Ectodermal cell (in vitro differentiated cells): Measurements from ENCODE around the gene CDC14B.
"Not testable (repeated sequence)": the region's sequence is repeated elsewhere in the genome, so short reads cannot be mapped to it uniquely, and the experiment has no call there.

Source experiments
- H3K27ac ChIP-seq: 2 replicates; pipeline ENCODE4 v1.7.0; 2013; ENCODE audit warnings: mild to moderate bottlenecking, low read depth, low read length; ENCODE audit not compliant: insufficient read depth, poor library complexity, severe bottlenecking
- H3K27me3 ChIP-seq: 2 replicates; pipeline ENCODE4 v1.7.0; 2013; ENCODE audit warnings: mild to moderate bottlenecking, low read length; ENCODE audit not compliant: insufficient read depth, control insufficient read depth, poor library complexity, severe bottlenecking
- H3K36me3 ChIP-seq: one replicate; pipeline ENCODE4 v1.7.0; 2013; ENCODE audit warnings: low read length; ENCODE audit not compliant: control insufficient read depth, insufficient read depth
- H3K4me1 ChIP-seq: one replicate; pipeline ENCODE4 v1.7.0; 2013; ENCODE audit warnings: low read length; ENCODE audit not compliant: control insufficient read depth, insufficient read depth
- H3K4me3 ChIP-seq: 2 replicates; pipeline ENCODE4 v1.7.0; 2013; ENCODE audit warnings: low read depth, low read length, control low read depth; ENCODE audit not compliant: insufficient read depth
- H3K9me3 ChIP-seq: 2 replicates; pipeline ENCODE4 v1.7.0; 2013; ENCODE audit warnings: mild to moderate bottlenecking, low read length, moderate library complexity; ENCODE audit not compliant: control insufficient read depth
- WGBS, 2 experiments: methylation state at CpG; one replicate each; pipeline ENCODE4 v1.1.7; 2013; ENCODE audit warnings: missing lambda C conversion rate in 2 of 2; 5-methylcytosine and 5-hydroxymethylcytosine counted together

Gene CDC14B

GRCh38 chr9:96505316-96505991, 114.2 kb downstream of the CDC14B start:
- Histone ChIP-seq H3K27ac (no peak overlapping the region), H3K4me3 (no peak overlapping the region), H3K36me3 (no peaks in the 10 kb centered on the region), H3K9me3 (no peaks in the 10 kb centered on the region), H3K4me1 (peaks cover 14% of the 10 kb centered on the region), H3K27me3 (no peaks in the 10 kb centered on the region)
- 93 to 94% methylated on average over 13 of the region's 13 CpGs for WGBS, 2 experiments

- peaks cover 12% of the 10 kb centered on the region for H3K4me1 ChIP-seq
- 93 to 94% methylated on average over 11 of the region's 11 CpGs for WGBS, 2 experiments
- H3K27me3 ChIP-seq = no peaks in the 10 kb centered on the region
- no peaks in the 10 kb centered on the region for H3K36me3 ChIP-seq
- no peak overlapping the region for H3K27ac ChIP-seq
- no peaks in the 10 kb centered on the region for H3K9me3 ChIP-seq
- no peak overlapping the region for H3K4me3 ChIP-seq
Observed at GRCh38 chr9:96503918-96504317, 115.7 kb downstream of the CDC14B start.

GRCh38 chr9:96503374-96503748, 116.3 kb downstream of the CDC14B start:
- not testable (repeated sequence) for H3K27ac ChIP-seq, H3K36me3 ChIP-seq, H3K9me3 ChIP-seq, H3K4me3 ChIP-seq, H3K27me3 ChIP-seq
- peaks cover 17% of the 10 kb centered on the region for H3K4me1 ChIP-seq

GRCh38 chr9:96502539-96503373, 116.9 kb downstream of the CDC14B start:
- no peaks in the 10 kb centered on the region for H3K27me3 ChIP-seq
- H3K9me3 ChIP-seq = no peaks in the 10 kb centered on the region
- no peak overlapping the region for H3K27ac ChIP-seq
- H3K4me1 ChIP-seq = peaks cover 17% of the 10 kb centered on the region
- 90 to 94% methylated on average over 6 of the region's 6 CpGs for WGBS, 2 experiments
- no peak overlapping the region for H3K4me3 ChIP-seq
- H3K36me3 ChIP-seq = no peaks in the 10 kb centered on the region

GRCh38 chr9:96501633-96502538, 117.8 kb downstream of the CDC14B start:
- Histone ChIP-seq H3K4me3 (no peak overlapping the region), H3K9me3 (no peaks in the 10 kb centered on the region), H3K4me1 (peaks cover 17% of the 10 kb centered on the region), H3K27me3 (no peaks in the 10 kb centered on the region), H3K27ac (no peak overlapping the region), H3K36me3 (no peaks in the 10 kb centered on the region)
- WGBS, 2 experiments = 92 to 95% methylated on average over 14 to 15 of the region's 15 CpGs

GRCh38 chr9:96500696-96501632, 118.7 kb downstream of the CDC14B start:
- no peaks in the 10 kb centered on the region for H3K27me3 ChIP-seq
- no peak overlapping the region for H3K27ac ChIP-seq
- peaks cover 17% of the 10 kb centered on the region for H3K4me1 ChIP-seq
- 89% methylated on average over 13 to 14 of the region's 14 CpGs for WGBS, 2 experiments
- no peak overlapping the region for H3K4me3 ChIP-seq
- no peaks in the 10 kb centered on the region for H3K9me3 ChIP-seq
- H3K36me3 ChIP-seq = no peaks in the 10 kb centered on the region

- peaks cover 17% of the 10 kb centered on the region for H3K4me1 ChIP-seq
Observed at GRCh38 chr9:96499257-96499656, 120.4 kb downstream of the CDC14B start.

GRCh38 chr9:96498796-96499195, 120.8 kb downstream of the CDC14B start:
- peaks cover 17% of the 10 kb centered on the region for H3K4me1 ChIP-seq
- H3K27ac ChIP-seq = no peak overlapping the region
- 74 to 77% methylated on average over 7 of the region's 7 CpGs for WGBS, 2 experiments
- no peaks in the 10 kb centered on the region for H3K9me3 ChIP-seq
- no peaks in the 10 kb centered on the region for H3K27me3 ChIP-seq
- H3K4me3 ChIP-seq = no peak overlapping the region
- no peaks in the 10 kb centered on the region for H3K36me3 ChIP-seq

More at GRCh38 chr9:96499257-96499656, 120.4 kb downstream of the CDC14B start:
- H3K27ac ChIP-seq = no peak overlapping the region
- no peaks in the 10 kb centered on the region for H3K27me3 ChIP-seq
- H3K36me3 ChIP-seq = no peaks in the 10 kb centered on the region
- H3K9me3 ChIP-seq = no peaks in the 10 kb centered on the region
- 94 to 95% methylated on average over 7 of the region's 7 CpGs for WGBS, 2 experiments
- H3K4me3 ChIP-seq = no peak overlapping the region

GRCh38 chr9:96497117-96497399, 122.6 kb downstream of the CDC14B start:
- WGBS, 2 experiments = 94 to 96% methylated on average over 17 of the region's 17 CpGs
- no peak overlapping the region for H3K27ac ChIP-seq
- no peaks in the 10 kb centered on the region for H3K27me3 ChIP-seq
- H3K4me3 ChIP-seq = no peak overlapping the region
- H3K4me1 ChIP-seq = peaks cover 17% of the 10 kb centered on the region
- no peaks in the 10 kb centered on the region for H3K9me3 ChIP-seq
- no peaks in the 10 kb centered on the region for H3K36me3 ChIP-seq
